Natural killer cell (primary cell): ENCODE data around the gene CMA1. TPM values are rescaled to one million over a fixed set of nuclear protein-coding genes. Genes with fewer than 3 reads are reported as not detected.

Experiments used
- ATAC-seq, 3 donors: fragments of 150-1000 bp in 2 of 3; fragments of 200-7000 bp in 1 of 3; cut with Tn5 transposase; 1 replicate in 1 of 3; 2 replicates in 2 of 3; pipeline ENCODE4 v1.10.0; 2021; ENCODE audit warnings: mild to moderate bottlenecking in 2 of 3, moderate library complexity in 2 of 3
- DNase-seq, 2 donors: peaks; one replicate each; pipeline versions ENCODE4 v3.0.0 to v3.0.0-alpha.2; 2013 to 2021; ENCODE audit warnings: mixed read lengths in 1 of 2
- H3K27ac ChIP-seq: one replicate; pipeline ENCODE4 v1.5.1; 2013; ENCODE audit warnings: mild to moderate bottlenecking, low read length
- H3K27me3 ChIP-seq: one replicate; pipeline ENCODE4 v1.6.1; 2013; ENCODE audit warnings: low read length; ENCODE audit not compliant: control insufficient read depth, insufficient read depth
- H3K36me3 ChIP-seq: one replicate; pipeline ENCODE4 v1.6.1; 2013; ENCODE audit warnings: low read length; ENCODE audit not compliant: control insufficient read depth, insufficient read depth
- H3K4me1 ChIP-seq: one replicate; pipeline ENCODE4 v1.6.1; 2013; ENCODE audit warnings: low read length; ENCODE audit not compliant: control insufficient read depth, insufficient read depth
- H3K4me3 ChIP-seq: one replicate; pipeline ENCODE4 v1.5.1; 2013; ENCODE audit warnings: low read length
- H3K9me3 ChIP-seq: one replicate; pipeline ENCODE4 v1.6.1; 2013; ENCODE audit warnings: low read length; ENCODE audit not compliant: control insufficient read depth, insufficient read depth
- H3K27ac Mint-ChIP-seq, 2 donors: one replicate each; pipeline ENCODE4 v1.8.0; 2022; ENCODE audit warnings: mild to moderate bottlenecking in 2 of 2, mixed read lengths in 2 of 2, moderate library complexity in 1 of 2
- H3K27me3 Mint-ChIP-seq, 2 donors: one replicate each; pipeline ENCODE4 v1.8.0; 2022; ENCODE audit warnings: low read depth in 2 of 2, mixed read lengths in 2 of 2
- H3K36me3 Mint-ChIP-seq: one replicate; pipeline ENCODE4 v1.8.0; 2022; ENCODE audit warnings: mixed read lengths
- H3K4me1 Mint-ChIP-seq, 2 donors: one replicate each; pipeline ENCODE4 v1.8.0; 2022; ENCODE audit warnings: mixed read lengths in 2 of 2
- H3K4me3 Mint-ChIP-seq: one replicate; pipeline ENCODE4 v1.8.0; 2022; ENCODE audit warnings: mild to moderate bottlenecking, moderate library complexity, mixed read lengths
- H3K9me3 Mint-ChIP-seq, 2 donors: one replicate each; pipeline ENCODE4 v1.8.0; 2022; ENCODE audit warnings: mixed read lengths in 2 of 2
- CTCF ChIP-seq: fragments of 200-600 bp; IDR thresholded peaks from one replicate; pipeline ENCODE4 v1.8.0; 2022; ENCODE audit warnings: antibody characterized with exemption
- WGBS: methylation state at CpG from one replicate; pipeline ENCODE4 v1.1.7; 2013; ENCODE audit warnings: missing lambda C conversion rate; ENCODE audit not compliant: insufficient coverage; 5-methylcytosine and 5-hydroxymethylcytosine counted together
- intact Hi-C: fragments of 100-400 bp; cut with micrococcal nuclease; formaldehyde crosslinking; loops from one replicate; pipeline ENCODE4 v1.14.2; 2022
- total RNA-seq, 4 donors: library from RNA; stranded (reverse); fragments of 120-200 nt in 1 of 4; gene quantifications; one replicate each; pipeline versions ENCODE4 v1.2.3 to v1.2.4, GENCODE V29; 2013 to 2022

CMA1 gene
- total RNA-seq, 3 donors from 2014 or later (not counting 1 experiment from before 2014, with no cell fraction given) = 0.63 TPM; not detected in 2

DNA sequence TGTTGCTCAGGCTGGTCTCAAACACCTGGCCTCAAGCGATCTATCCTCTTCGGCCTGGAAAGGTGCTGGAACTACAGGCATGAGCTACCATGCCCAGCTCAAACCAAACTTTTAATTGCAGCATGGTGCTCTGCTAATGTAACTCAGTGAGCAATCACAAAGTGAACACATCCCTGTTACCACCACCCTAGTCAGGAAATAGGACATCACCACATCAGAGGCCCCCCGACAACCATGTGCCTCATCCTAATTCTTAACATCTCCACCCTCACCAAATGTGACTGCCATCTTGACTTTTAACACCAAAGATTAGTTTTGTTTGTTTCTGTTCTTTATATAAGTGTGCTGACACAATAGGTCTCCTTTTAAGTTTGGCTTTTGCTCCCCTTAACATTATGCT is 42.7 kb downstream of the CMA1 start:
- H3K27me3 ChIP-seq = no peaks in the 10 kb centered on the region
- ATAC-seq = no peak

GRCh38 chr14:24463884-24464785 is 43.9 kb downstream of the CMA1 start:
- no peaks in the 10 kb centered on the region for H3K27me3 ChIP-seq
- ATAC-seq = no peak
- no peaks in the 10 kb centered on the region for H3K9me3 Mint-ChIP-seq
- H3K4me1 Mint-ChIP-seq = peaks cover 4 to 6% of the 10 kb centered on the region in 2 donors
- no peak overlapping the region for H3K4me3 Mint-ChIP-seq
- intact Hi-C loops = no loop called here
- H3K36me3 ChIP-seq = no peaks in the 10 kb centered on the region
- peaks cover 0 to 12% of the 10 kb centered on the region in 2 donors for H3K27me3 Mint-ChIP-seq
- peaks cover 4% of the 10 kb centered on the region for H3K4me1 ChIP-seq
- 83% methylated on average over 4 of the region's 4 CpGs for WGBS
- H3K36me3 Mint-ChIP-seq = no peaks in the 10 kb centered on the region
- no peak for TF ChIP-seq CTCF
- no peak overlapping the region for H3K27ac Mint-ChIP-seq
- H3K9me3 ChIP-seq = no peaks in the 10 kb centered on the region
- no peak overlapping the region for H3K4me3 ChIP-seq
- H3K27ac ChIP-seq = no peak overlapping the region
- no peak for DNase-seq

More for the DNA sequence above, 42.7 kb downstream of the CMA1 start:
- Histone ChIP-seq H3K9me3 (no peaks in the 10 kb centered on the region), H3K36me3 (no peaks in the 10 kb centered on the region), H3K27ac (no peak overlapping the region), H3K4me3 (no peak overlapping the region), H3K4me1 (peaks cover 4% of the 10 kb centered on the region)
- Mint-ChIP-seq H3K4me3 (no peak overlapping the region), H3K36me3 (no peaks in the 10 kb centered on the region), H3K9me3 (no peaks in the 10 kb centered on the region), H3K27me3 (peaks cover 0 to 12% of the 10 kb centered on the region in 2 donors), H3K4me1 (peaks cover 4 to 6% of the 10 kb centered on the region in 2 donors), H3K27ac (no peak overlapping the region)
- intact Hi-C loops = no loop called here
- WGBS = 85% methylated on average over 3 of the region's 3 CpGs
- TF ChIP-seq CTCF = no peak
- DNase-seq = no peak

DNA sequence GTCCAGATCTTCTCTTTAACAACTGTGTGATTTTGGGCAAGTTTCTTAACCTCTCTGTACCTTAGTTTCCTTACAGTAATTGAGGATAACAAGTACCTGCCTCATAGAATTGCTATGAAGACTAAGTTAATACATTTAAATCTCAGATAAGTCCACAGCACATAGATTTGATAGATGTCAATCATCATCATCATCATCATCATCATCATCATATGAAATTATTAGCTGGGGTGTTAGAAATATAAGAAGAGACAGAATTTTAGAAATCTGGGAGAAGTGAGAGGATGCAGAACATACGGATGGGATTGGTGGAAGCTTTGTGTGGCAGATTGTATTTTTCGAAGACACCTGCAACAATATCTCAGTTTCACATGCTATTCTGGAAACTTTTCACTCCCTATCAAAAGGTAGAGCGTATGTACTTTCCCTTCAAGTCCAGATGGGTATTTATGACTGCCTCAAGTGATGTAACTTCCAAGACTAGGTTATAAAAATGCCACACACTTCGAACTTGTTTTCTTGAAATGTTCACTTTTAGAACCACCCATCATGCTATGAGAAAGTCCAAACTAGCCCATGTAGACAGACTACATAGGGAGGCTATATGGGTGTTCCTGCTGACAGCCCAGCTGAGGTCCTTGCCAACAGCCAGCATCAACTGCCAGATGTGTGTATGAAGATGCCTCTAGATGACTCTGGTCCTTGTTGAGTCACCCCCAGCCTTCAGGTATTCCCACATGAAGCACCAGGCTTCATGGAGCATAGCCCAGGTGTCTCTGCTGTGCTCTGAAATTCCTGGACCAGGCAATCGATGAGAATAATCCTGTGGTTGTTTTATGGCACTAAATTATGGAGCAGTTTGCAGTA is 44.8 kb downstream of the CMA1 start:
- ATAC-seq = no peak
- Histone ChIP-seq H3K36me3 (no peaks in the 10 kb centered on the region), H3K4me1 (peaks cover 4% of the 10 kb centered on the region), H3K4me3 (no peak overlapping the region), H3K27me3 (no peaks in the 10 kb centered on the region), H3K27ac (no peak overlapping the region), H3K9me3 (no peaks in the 10 kb centered on the region)
- no peak for TF ChIP-seq CTCF
- Mint-ChIP-seq H3K4me3 (no peak overlapping the region), H3K9me3 (no peaks in the 10 kb centered on the region), H3K4me1 (peaks cover 4 to 6% of the 10 kb centered on the region in 2 donors), H3K27me3 (peaks cover 0 to 12% of the 10 kb centered on the region in 2 donors), H3K36me3 (no peaks in the 10 kb centered on the region), H3K27ac (no peak overlapping the region)
- 92% methylated on average over 3 of the region's 5 CpGs for WGBS
- intact Hi-C loops = no loop called here
- DNase-seq = no peak
